HepG2 (cell line): ENCODE results near the gene ARFGEF2. TPM values are rescaled to one million over a fixed set of nuclear protein-coding genes. Genes with fewer than 3 reads are reported as not detected.

Experiments used
- ASH2L ChIP-seq: fragments of 300-600, 200-600 bp; sonication (generic); IDR thresholded peaks from 2 replicates; pipeline ENCODE4 v1.7.0; 2017; ENCODE audit warnings: low read depth, mild to moderate bottlenecking, moderate library complexity, mixed read lengths, low read length; ENCODE audit not compliant: insufficient read length
- CERS6 ChIP-seq: sonication (generic); formaldehyde crosslinking; IDR thresholded peaks from 2 replicates; pipeline ENCODE4 v1.5.0; 2020; ENCODE audit warnings: missing genetic modification reagents
- DPF2 ChIP-seq: sonication (generic); formaldehyde crosslinking; IDR thresholded peaks from 2 replicates; pipeline ENCODE4 v1.4.0; 2020; ENCODE audit warnings: mild to moderate bottlenecking, low read depth, missing genetic modification reagents, borderline replicate concordance
- NFAT5 ChIP-seq: sonication (generic); formaldehyde crosslinking; IDR thresholded peaks from 2 replicates; pipeline ENCODE4 v1.4.0; 2020; ENCODE audit warnings: missing genetic modification reagents
- ZBTB14 ChIP-seq: sonication (generic); formaldehyde crosslinking; IDR thresholded peaks from 2 replicates; pipeline ENCODE4 v1.4.0; 2020; ENCODE audit warnings: missing genetic modification reagents
- ZNF136 ChIP-seq: sonication (generic); formaldehyde crosslinking; IDR thresholded peaks from 2 replicates; pipeline ENCODE4 v1.8.1; 2022; ENCODE audit warnings: low read depth, mild to moderate bottlenecking, moderate library complexity, missing genetic modification reagents
- ZNF160 ChIP-seq: sonication (generic); formaldehyde crosslinking; IDR thresholded peaks from 2 replicates; pipeline ENCODE4 v1.8.0; 2022; ENCODE audit warnings: mild to moderate bottlenecking, inconsistent platforms, missing genetic modification reagents
- ZNF484 ChIP-seq: sonication (generic); formaldehyde crosslinking; IDR thresholded peaks from 2 replicates; pipeline ENCODE4 v1.5.1; 2020; ENCODE audit warnings: mild to moderate bottlenecking, low read depth, missing genetic modification reagents, borderline replicate concordance
- ZNF513 ChIP-seq: sonication (generic); formaldehyde crosslinking; conservative IDR thresholded peaks from 2 replicates; pipeline ENCODE4 v1.5.0; 2020; ENCODE audit warnings: missing genetic modification reagents
- ZNF770 ChIP-seq: sonication (generic); formaldehyde crosslinking; IDR thresholded peaks from 2 replicates; pipeline ENCODE4 v1.5.0; 2020; ENCODE audit warnings: mild to moderate bottlenecking, missing genetic modification reagents
- polyA plus RNA-seq, 8 experiments: library from polyadenylated mRNA; depleted of rRNA in 3 of 8; stranded (reverse) in 7 of 8; unstranded in 1 of 8; fragments of >200 nt; fragmentation: Illumina TruSeq in 4 of 8; extraction: Trizol in 4 of 8; gene quantifications; 2 replicates each; pipeline versions ENCODE4 v1.2.1 to v1.2.3, GENCODE V29; 2011 to 2016; ENCODE audit warnings: low read depth in 4 of 8, missing spikeins in 1 of 8, mixed read lengths in 1 of 8; ENCODE audit not compliant: insufficient read depth in 1 of 8
- total RNA-seq, 5 experiments: library from RNA; depleted of rRNA; stranded (reverse); fragments of >200 nt; fragmentation: Illumina TruSeq; extraction: Trizol; gene quantifications; 2 replicates each; pipeline ENCODE4 v1.2.3, GENCODE V29; 2016; ENCODE audit warnings: low read depth in 1 of 5
- TF ChIP-seq, protein P1 (sequence below): fragments of 450-650 bp; IDR thresholded peaks from 2 replicates; pipeline ENCODE4 v1.6.1; 2017

The ARFGEF2 gene
- total and polyA plus RNA-seq, 2 of the 13 experiments (the other 11 are each of a cell fraction or from before 2014, with no cell fraction given) = 44.0 to 60.8 TPM

DNA sequence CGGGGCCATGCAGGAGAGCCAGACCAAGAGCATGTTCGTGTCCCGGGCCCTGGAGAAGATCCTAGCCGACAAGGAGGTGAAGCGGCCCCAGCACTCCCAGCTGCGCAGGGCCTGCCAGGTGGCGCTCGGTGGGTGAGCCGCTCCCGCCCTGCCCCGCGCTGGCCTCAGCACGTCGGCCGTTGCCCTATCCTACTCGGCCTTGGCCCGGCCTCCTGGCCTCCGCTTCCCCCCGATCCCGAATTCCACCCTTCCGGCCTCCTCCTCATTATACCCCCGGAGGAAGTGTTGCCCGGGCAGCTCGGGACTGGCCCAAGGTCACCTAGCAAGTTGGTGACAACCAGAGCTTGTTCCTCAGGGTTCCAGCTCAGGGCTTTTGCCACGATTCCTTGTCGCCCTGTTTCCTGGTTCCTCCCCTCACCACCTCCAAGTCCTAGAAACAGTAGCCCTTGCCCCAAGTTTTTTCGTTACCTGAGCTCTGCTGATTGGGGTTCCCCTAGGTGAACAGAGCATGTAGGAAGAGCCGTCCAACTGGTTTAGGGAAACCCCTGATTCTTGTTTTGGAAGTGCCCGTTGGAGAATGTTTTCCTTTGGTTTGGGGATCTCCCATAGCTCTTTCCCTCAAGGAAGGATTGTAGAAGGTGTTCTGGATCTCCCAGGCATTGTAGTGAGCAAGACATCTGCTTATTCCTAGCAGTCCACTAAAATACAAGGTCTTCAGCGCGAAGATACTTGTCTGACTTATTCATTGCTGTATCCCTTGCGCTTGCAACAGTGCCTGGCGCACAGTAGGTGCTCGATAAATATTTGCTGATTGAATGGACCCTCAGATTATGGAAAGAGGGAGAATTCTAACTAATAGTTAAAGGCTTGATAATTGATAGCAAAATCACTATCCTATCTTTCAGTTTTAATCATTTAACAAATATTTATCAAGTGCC lies 641 bp downstream of the ARFGEF2 start (continued):
- TF ChIP-seq ZNF136 (CRISPR knock-in tag) = peak; percentile 90
- no peak; the same call in 1 of the 2 replicates for TF ChIP-seq ZNF513
- peak; percentile 99 for TF ChIP-seq ZNF770 (CRISPR knock-in tag)
- peak; percentile 91 for TF ChIP-seq ZNF160
- TF ChIP-seq ASH2L = peak; percentile 88
- TF ChIP-seq NFAT5 = peak; percentile 84
- peak; percentile 24; the same call in 1 of the 2 replicates for TF ChIP-seq ZBTB14 (CRISPR knock-in tag)
- TF ChIP-seq, protein P1, sequence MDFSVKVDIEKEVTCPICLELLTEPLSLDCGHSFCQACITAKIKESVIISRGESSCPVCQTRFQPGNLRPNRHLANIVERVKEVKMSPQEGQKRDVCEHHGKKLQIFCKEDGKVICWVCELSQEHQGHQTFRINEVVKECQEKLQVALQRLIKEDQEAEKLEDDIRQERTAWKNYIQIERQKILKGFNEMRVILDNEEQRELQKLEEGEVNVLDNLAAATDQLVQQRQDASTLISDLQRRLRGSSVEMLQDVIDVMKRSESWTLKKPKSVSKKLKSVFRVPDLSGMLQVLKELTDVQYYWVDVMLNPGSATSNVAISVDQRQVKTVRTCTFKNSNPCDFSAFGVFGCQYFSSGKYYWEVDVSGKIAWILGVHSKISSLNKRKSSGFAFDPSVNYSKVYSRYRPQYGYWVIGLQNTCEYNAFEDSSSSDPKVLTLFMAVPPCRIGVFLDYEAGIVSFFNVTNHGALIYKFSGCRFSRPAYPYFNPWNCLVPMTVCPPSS = no peak
- TF ChIP-seq DPF2 (CRISPR knock-in tag) = 0 out of 2 replicates have a peak, but pooled peaks have one; percentile 35
- TF ChIP-seq CERS6 = peak; percentile 86; the same call in 1 of the 2 replicates
- no peak; the same call in 1 of the 2 replicates for TF ChIP-seq ZNF484 (CRISPR knock-in tag)
